ENCODE results near the gene OVAAL.

The OVAAL gene

DNA sequence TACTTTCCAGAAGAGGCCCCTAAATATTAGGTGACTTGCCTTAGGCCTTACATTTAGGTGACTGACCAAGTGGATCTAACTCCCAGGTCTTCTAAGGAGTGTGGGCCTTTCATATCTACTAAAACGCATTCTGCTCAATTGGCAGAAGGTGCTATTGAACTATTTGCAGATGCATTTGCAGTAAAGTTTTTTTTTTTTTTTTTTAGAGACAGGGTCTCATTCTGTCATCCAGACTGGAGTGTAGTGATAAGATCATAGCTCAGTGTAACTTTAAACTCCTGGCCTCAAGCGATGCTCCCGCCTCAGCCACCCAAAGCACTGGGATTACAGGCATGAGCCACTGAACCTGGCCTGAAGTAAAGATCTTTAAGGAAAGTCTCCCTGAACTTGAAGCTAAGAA lies 43.4 kb upstream of the OVAAL start:
- H3K9me3 ChIP-seq (ENCODE audit: control insufficient read depth, insufficient read depth, low read length): no peaks in the 10 kb centered on the region
- no peak overlapping the region for H3K4me2 ChIP-seq (ENCODE audit: low read length)
- TF ChIP-seq, protein P1, sequence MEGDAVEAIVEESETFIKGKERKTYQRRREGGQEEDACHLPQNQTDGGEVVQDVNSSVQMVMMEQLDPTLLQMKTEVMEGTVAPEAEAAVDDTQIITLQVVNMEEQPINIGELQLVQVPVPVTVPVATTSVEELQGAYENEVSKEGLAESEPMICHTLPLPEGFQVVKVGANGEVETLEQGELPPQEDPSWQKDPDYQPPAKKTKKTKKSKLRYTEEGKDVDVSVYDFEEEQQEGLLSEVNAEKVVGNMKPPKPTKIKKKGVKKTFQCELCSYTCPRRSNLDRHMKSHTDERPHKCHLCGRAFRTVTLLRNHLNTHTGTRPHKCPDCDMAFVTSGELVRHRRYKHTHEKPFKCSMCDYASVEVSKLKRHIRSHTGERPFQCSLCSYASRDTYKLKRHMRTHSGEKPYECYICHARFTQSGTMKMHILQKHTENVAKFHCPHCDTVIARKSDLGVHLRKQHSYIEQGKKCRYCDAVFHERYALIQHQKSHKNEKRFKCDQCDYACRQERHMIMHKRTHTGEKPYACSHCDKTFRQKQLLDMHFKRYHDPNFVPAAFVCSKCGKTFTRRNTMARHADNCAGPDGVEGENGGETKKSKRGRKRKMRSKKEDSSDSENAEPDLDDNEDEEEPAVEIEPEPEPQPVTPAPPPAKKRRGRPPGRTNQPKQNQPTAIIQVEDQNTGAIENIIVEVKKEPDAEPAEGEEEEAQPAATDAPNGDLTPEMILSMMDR (IDR thresholded peaks at IDR 0.05; ENCODE audit: low read depth, low read length, poor library complexity, severe bottlenecking): no peak
- TF ChIP-seq EZH2phosphoT487 (IDR thresholded peaks at IDR 0.05; ENCODE audit: borderline replicate concordance, low read length): no peak
- H3K27ac ChIP-seq (ENCODE audit: low read depth, low read length): no peak overlapping the region
- no peaks in the 10 kb centered on the region for H3K27me3 ChIP-seq (ENCODE audit: control insufficient read depth, low read length)
- no peaks in the 10 kb centered on the region for H3F3A ChIP-seq (ENCODE audit: control insufficient read depth, insufficient read depth)
- H3K9me2 ChIP-seq (replicated peaks; ENCODE audit: control insufficient read depth, low read length): no peaks in the 10 kb centered on the region
- H3K4me1 ChIP-seq (ENCODE audit: control insufficient read depth, low read length): 0 out of 2 replicates have a peak, but pooled peaks cover 3% of the 10 kb centered on the region
- H3K79me2 ChIP-seq (ENCODE audit: control insufficient read depth, low read length): no peaks in the 10 kb centered on the region
- H4K20me1 ChIP-seq (ENCODE audit: control insufficient read depth, insufficient read depth, low read depth, low read length): no peaks in the 10 kb centered on the region
- no peaks in the 10 kb centered on the region for H3K36me3 ChIP-seq (ENCODE audit: control insufficient read depth, low read length)
- H3K4me3 ChIP-seq (ENCODE audit: low read length): no peak overlapping the region

DNA sequence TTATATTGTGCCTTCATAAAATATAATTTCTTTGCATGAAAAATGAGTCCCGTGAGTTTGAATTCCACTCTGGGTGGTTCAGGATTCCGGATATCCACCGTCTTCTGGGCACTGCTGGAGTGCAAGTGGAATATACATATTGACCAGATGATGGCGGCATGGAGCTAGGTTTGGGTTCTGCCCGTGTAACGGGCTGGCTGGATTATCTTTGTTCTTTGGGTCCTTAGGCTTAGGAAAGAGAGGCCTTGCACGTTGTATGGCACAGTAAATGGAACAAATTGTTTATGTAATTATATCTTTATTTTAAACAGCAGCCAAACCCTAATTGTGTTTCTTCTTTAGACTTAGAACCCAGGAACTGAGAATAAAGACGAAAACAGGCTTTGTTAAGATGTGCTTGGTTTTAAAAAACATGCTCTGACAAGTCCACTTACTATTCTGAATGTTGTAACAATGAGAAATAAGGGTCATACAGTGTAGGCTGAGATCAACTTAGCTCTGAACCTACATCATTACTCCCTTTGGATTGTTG lies 42.8 kb upstream of the OVAAL start:
- 0 out of 2 replicates have a peak, but pooled peaks cover 3% of the 10 kb centered on the region for H3K4me1 ChIP-seq (ENCODE audit: control insufficient read depth, low read length)
- no peaks in the 10 kb centered on the region for H3F3A ChIP-seq (ENCODE audit: control insufficient read depth, insufficient read depth)
- H3K27ac ChIP-seq (ENCODE audit: low read depth, low read length): no peak overlapping the region
- H3K36me3 ChIP-seq (ENCODE audit: control insufficient read depth, low read length): no peaks in the 10 kb centered on the region
- H3K27me3 ChIP-seq (ENCODE audit: control insufficient read depth, low read length): no peaks in the 10 kb centered on the region
- H3K4me2 ChIP-seq (ENCODE audit: low read length): no peak overlapping the region
- no peak overlapping the region for H3K4me3 ChIP-seq (ENCODE audit: low read length)
- no peaks in the 10 kb centered on the region for H3K79me2 ChIP-seq (ENCODE audit: control insufficient read depth, low read length)
- H3K9me3 ChIP-seq (ENCODE audit: control insufficient read depth, insufficient read depth, low read length): no peaks in the 10 kb centered on the region
- no peaks in the 10 kb centered on the region for H3K9me2 ChIP-seq (replicated peaks; ENCODE audit: control insufficient read depth, low read length)
- H4K20me1 ChIP-seq (ENCODE audit: control insufficient read depth, insufficient read depth, low read depth, low read length): no peaks in the 10 kb centered on the region
- TF ChIP-seq EZH2phosphoT487 (IDR thresholded peaks at IDR 0.05; ENCODE audit: borderline replicate concordance, low read length): no peak
- TF ChIP-seq, protein P1 (IDR thresholded peaks at IDR 0.05; ENCODE audit: low read depth, low read length, poor library complexity, severe bottlenecking): peak; percentile 71

DNA sequence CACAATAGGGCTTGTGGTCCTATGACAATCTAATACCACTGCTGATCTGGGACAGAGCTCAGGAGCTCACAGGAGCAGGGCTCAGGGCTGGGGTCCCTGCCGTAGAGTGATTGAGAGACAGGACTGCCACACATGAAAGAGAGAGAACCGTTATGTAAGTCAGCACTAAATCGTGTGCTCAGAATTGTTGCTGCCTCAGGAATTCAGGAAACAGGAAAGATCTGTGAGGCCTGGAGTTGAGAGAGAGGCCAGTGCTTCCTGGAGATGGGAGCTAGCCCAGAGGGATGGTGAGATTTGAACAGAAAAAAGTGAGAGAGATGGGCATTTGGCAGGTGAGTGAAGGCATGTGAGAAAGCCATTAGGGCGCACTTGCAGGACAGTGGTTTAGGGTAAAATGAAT lies 38.9 kb upstream of the OVAAL start:
- H3K4me1 ChIP-seq (ENCODE audit: control insufficient read depth, low read length): 0 out of 2 replicates have a peak, but pooled peaks cover 3% of the 10 kb centered on the region
- H3K4me2 ChIP-seq (ENCODE audit: low read length): no peak overlapping the region
- H4K20me1 ChIP-seq (ENCODE audit: control insufficient read depth, insufficient read depth, low read depth, low read length): no peaks in the 10 kb centered on the region
- no peaks in the 10 kb centered on the region for H3K27me3 ChIP-seq (ENCODE audit: control insufficient read depth, low read length)
- no peak overlapping the region for H3K4me3 ChIP-seq (ENCODE audit: low read length)
- no peaks in the 10 kb centered on the region for H3K9me2 ChIP-seq (replicated peaks; ENCODE audit: control insufficient read depth, low read length)
- H3K27ac ChIP-seq (ENCODE audit: low read depth, low read length): no peak overlapping the region
- H3F3A ChIP-seq (ENCODE audit: control insufficient read depth, insufficient read depth): no peaks in the 10 kb centered on the region
- TF ChIP-seq EZH2phosphoT487 (IDR thresholded peaks at IDR 0.05; ENCODE audit: borderline replicate concordance, low read length): no peak
- TF ChIP-seq, protein P1 (IDR thresholded peaks at IDR 0.05; ENCODE audit: low read depth, low read length, poor library complexity, severe bottlenecking): no peak
- no peaks in the 10 kb centered on the region for H3K36me3 ChIP-seq (ENCODE audit: control insufficient read depth, low read length)
- no peaks in the 10 kb centered on the region for H3K79me2 ChIP-seq (ENCODE audit: control insufficient read depth, low read length)
- H3K9me3 ChIP-seq (ENCODE audit: control insufficient read depth, insufficient read depth, low read length): no peaks in the 10 kb centered on the region

All from DOHH2 (cell line).